Measurements from ENCODE around the gene PAM.

DNA sequence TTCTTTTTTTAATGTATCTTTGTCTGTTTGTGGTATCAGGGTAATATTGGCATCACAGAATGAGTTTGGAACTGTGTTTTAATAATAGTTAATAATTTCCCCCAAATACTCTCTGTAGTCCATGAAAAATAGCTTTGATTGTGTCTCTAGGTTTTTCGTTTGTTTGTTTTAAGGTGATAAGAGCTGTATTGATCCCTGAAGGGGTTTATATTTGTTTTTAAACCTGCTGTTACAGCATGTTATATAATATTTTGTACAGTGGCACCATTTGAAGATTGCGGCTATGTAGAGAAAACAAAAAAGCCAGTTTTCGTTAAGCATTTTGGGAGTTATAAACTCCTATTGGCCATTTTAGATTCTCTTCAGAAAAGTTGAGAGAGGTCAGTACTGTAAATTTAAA is 15.7 kb downstream of the PAM start:
- TF ChIP-seq, protein P1, sequence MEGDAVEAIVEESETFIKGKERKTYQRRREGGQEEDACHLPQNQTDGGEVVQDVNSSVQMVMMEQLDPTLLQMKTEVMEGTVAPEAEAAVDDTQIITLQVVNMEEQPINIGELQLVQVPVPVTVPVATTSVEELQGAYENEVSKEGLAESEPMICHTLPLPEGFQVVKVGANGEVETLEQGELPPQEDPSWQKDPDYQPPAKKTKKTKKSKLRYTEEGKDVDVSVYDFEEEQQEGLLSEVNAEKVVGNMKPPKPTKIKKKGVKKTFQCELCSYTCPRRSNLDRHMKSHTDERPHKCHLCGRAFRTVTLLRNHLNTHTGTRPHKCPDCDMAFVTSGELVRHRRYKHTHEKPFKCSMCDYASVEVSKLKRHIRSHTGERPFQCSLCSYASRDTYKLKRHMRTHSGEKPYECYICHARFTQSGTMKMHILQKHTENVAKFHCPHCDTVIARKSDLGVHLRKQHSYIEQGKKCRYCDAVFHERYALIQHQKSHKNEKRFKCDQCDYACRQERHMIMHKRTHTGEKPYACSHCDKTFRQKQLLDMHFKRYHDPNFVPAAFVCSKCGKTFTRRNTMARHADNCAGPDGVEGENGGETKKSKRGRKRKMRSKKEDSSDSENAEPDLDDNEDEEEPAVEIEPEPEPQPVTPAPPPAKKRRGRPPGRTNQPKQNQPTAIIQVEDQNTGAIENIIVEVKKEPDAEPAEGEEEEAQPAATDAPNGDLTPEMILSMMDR (IDR thresholded peaks at IDR 0.05; ENCODE audit: insufficient read depth, low read length): no peak
- TF ChIP-seq, protein P2, sequence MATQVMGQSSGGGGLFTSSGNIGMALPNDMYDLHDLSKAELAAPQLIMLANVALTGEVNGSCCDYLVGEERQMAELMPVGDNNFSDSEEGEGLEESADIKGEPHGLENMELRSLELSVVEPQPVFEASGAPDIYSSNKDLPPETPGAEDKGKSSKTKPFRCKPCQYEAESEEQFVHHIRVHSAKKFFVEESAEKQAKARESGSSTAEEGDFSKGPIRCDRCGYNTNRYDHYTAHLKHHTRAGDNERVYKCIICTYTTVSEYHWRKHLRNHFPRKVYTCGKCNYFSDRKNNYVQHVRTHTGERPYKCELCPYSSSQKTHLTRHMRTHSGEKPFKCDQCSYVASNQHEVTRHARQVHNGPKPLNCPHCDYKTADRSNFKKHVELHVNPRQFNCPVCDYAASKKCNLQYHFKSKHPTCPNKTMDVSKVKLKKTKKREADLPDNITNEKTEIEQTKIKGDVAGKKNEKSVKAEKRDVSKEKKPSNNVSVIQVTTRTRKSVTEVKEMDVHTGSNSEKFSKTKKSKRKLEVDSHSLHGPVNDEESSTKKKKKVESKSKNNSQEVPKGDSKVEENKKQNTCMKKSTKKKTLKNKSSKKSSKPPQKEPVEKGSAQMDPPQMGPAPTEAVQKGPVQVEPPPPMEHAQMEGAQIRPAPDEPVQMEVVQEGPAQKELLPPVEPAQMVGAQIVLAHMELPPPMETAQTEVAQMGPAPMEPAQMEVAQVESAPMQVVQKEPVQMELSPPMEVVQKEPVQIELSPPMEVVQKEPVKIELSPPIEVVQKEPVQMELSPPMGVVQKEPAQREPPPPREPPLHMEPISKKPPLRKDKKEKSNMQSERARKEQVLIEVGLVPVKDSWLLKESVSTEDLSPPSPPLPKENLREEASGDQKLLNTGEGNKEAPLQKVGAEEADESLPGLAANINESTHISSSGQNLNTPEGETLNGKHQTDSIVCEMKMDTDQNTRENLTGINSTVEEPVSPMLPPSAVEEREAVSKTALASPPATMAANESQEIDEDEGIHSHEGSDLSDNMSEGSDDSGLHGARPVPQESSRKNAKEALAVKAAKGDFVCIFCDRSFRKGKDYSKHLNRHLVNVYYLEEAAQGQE (IDR thresholded peaks at IDR 0.05; ENCODE audit: insufficient replicate concordance, low read depth): no peak
- TF ChIP-seq GABPA (IDR thresholded peaks at IDR 0.05; ENCODE audit: low read depth) (no peak), POLR2AphosphoS5 (IDR thresholded peaks at IDR 0.05; ENCODE audit: low read depth) (no peak)
